GM10248 (cell line): ENCODE results near the gene SEL1L.

Experiments used
- CTCF ChIA-PET: fragments of 300-600 bp; sonication (Branson Sonifier 250); formaldehyde crosslinking; extraction: SDS; loops from one replicate; lab custom pipeline; 2021; ENCODE audit warnings: antibody characterized with exemption; lab: Yijun Ruan, JAX
- POLR2A ChIA-PET: fragments of 350-650 bp; sonication (Branson Sonifier 250); formaldehyde crosslinking; extraction: SDS; loops from one replicate; lab custom pipeline; 2020; ENCODE audit warnings: antibody characterized with exemption; lab: Yijun Ruan, JAX
- DNase-seq: peaks from one replicate; pipeline ENCODE4 v3.0.0; 2012; ENCODE audit errors: extremely low spot score
- TF ChIP-seq, protein P1 (sequence below): IDR thresholded peaks from 2 replicates; pipeline ENCODE4 v1.5.1; 2012; ENCODE audit warnings: mild to moderate bottlenecking, low read depth; ENCODE audit errors: extremely low read depth, missing control alignments, control extremely low read depth

SEL1L gene

DNA sequence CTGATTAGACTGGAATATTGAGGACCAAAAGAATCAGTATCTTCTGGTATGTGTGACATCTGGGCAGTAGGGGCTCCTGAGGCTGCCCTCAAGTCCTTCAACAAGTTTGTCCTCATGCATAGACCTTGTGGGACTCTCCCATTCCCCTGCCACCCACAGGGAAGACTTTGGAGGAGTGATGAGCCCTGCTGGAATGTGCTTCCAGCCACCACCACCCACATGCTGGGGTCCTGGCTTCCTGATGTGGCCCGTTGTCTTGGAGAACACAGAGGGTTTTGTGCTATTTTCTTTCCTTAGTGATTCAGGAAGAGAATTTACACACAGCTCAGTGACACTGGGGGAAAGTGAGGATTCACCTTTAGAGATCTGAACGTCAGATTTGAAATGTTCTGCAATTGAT, 29.2 kb upstream of the SEL1L start:
- POLR2A ChIA-PET: no interaction called here

DNA sequence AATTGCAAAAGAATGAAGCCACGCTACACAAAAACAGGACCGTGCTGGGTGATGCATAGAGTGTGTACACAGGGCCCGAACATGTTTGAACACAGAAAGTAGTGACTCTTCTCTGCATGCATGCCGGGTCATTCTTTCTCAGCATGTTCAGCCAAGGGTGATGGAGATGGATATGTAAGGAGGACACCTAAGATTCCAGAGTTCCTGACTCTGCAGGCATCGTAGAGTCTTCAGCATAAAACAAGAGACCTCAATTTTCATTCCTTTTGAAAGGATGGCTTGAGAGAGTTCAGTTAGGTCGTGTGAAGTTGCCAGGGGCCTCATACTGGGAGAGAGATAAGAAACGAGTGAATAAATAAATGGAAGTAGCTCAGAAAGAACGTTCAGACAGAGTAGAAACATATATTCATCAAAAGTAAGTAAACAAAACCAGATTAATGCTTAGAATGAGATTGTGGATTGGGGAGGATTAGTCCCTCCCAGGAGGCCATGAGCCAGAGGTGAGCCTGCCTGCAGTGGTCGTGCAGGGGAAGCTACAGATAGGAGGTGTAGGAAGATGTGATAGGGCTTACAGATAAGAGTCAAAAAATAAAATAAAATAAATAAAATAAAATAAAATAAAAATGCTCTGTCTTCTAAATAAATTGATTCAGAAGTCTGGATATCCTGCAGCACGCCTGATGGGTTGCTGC, 27.6 kb upstream of the SEL1L start:
- TF ChIP-seq, protein P1, sequence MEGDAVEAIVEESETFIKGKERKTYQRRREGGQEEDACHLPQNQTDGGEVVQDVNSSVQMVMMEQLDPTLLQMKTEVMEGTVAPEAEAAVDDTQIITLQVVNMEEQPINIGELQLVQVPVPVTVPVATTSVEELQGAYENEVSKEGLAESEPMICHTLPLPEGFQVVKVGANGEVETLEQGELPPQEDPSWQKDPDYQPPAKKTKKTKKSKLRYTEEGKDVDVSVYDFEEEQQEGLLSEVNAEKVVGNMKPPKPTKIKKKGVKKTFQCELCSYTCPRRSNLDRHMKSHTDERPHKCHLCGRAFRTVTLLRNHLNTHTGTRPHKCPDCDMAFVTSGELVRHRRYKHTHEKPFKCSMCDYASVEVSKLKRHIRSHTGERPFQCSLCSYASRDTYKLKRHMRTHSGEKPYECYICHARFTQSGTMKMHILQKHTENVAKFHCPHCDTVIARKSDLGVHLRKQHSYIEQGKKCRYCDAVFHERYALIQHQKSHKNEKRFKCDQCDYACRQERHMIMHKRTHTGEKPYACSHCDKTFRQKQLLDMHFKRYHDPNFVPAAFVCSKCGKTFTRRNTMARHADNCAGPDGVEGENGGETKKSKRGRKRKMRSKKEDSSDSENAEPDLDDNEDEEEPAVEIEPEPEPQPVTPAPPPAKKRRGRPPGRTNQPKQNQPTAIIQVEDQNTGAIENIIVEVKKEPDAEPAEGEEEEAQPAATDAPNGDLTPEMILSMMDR: no peak
- DNase-seq: no peak
- CTCF ChIA-PET: interaction anchor here (0.9 kb wide), 1 partner anchor 9 kb away, joined by 3 read pairs; no protein-coding TSS in a partner anchor
- POLR2A ChIA-PET: no interaction called here

More for the DNA sequence above, 29.2 kb upstream of the SEL1L start:
- no peak for DNase-seq
- CTCF ChIA-PET: no interaction called here
- TF ChIP-seq, protein P1: no peak

DNA sequence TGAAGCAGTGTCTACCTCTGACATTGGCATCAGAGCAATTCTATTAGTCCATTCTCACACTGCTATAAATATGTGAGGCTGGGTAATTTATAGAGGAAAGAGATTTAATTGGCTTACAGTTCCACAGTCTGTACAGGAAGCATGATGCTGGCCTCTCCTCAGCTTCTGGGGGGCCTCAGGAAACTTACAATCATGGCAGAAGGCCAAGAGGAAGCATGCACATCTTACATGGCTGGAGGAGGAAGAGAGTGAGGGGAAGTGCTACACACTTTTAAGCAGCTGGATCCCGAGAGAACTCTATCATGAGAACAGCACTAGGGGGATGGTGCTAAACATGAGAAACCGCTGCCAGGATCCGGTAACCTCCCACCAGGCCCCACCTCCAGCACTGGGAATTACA, 25.7 kb upstream of the SEL1L start:
- TF ChIP-seq, protein P1: no peak
- DNase-seq: no peak
- CTCF ChIA-PET: no interaction called here
- POLR2A ChIA-PET: no interaction called here

DNA sequence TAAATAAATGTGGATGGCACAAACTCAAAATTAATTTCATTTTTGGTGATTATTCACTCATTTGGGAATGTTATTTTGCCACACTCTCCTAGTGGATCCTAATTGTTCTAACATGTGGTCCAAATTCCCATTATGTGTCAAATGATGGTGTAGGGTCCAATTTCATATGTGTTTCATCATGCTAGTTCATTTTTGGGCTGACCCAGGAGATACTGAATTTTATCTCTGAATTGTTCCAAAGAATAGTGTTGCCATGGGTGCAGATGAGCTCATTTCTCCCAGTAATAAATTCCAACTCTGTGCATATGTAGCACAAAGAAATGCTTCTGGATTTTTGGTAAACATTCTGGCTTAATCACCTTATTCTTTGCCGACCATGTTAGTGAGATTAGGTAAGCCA, 23.5 kb upstream of the SEL1L start:
- TF ChIP-seq, protein P1: no peak
- ChIA-PET CTCF (interaction anchor here (1.1 kb wide), 1 partner anchor 8 kb away, joined by 4 read pairs; no protein-coding TSS in a partner anchor), POLR2A (no interaction called here)
- DNase-seq: no peak

DNA sequence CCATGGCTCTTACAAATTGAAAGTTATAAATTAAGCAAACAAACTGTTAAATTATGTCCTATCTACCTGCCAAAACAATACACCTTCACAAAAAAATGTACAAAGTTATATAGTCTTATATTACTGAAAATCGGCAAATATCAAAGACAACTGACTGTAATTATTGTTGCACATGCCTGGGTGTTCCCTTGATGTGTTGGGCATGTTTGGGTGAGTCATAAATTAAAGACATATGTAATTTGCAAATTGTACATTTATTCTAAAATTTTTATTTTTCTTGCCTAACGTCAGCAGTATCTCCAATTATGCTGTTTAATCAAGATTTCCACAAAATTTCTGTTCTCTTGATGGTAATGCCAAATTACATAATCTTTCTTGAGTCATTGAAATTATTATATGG, 22.0 kb upstream of the SEL1L start:
- TF ChIP-seq, protein P1: no peak
- ChIA-PET POLR2A (no interaction called here), CTCF (no interaction called here)
- DNase-seq: no peak

DNA sequence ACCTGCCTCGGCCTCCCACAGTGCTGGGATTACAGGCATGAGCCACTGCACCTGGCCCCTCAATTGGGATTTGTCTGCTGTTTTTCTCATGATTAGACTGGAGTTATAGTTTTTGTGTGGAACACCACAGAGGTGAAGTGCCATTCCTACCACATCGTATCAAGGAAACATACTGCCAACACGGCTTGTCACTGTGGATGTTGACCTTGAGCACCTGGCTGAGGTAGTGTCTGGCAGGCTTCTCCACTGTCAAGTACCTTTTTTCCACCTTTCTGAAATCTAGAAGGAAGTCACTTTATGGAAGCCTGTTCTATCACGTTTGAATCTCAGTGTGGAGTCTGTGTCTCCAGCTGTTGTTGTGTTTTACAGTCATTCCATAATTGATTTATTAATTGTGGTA, 21.4 kb upstream of the SEL1L start:
- POLR2A ChIA-PET: no interaction called here
- no peak for DNase-seq
- CTCF ChIA-PET: no interaction called here
- TF ChIP-seq, protein P1: no peak
